ENCODE results near the gene EPHB2.

The EPHB2 gene

DNA sequence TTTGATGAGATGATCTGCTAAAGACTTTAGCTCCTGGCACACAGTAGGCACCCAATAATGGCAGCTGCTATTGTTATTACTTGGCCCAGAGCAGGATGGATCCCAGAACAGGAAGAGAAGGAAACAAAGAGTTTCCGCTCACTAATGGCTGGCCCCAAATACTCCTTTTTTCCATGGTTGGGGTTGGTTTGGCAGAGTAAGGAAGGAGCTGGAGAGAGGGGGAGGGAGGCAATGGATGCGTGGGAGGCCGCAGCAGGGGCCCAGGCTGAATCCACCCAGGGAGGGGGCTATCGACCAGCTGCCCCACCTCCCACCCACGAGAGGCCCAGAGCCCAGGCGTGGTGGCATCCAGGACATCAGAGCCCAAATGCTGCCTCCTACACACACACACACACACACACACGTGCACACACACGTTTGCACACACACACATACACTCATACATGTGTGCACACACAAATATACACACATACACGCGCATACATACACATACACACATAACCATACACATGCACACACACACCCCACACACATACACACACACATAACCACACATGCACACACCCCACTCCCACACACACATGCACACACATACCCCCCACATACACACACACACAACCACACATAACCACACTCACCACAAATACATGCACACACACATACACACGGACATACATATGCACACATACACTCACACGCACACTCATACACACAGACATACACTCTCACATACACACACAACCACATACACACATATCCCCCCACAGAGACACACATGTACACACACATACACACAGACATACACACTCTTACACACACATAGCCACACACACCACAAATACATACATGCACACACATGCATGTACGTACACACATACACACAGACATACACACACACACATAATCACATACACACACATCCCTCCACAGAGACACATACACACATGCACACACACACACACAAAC is 32.4 kb upstream of the EPHB2 start:
- no peak for TF ChIP-seq FOXP2 (optimal IDR thresholded peaks at IDR 0.05; ENCODE audit: borderline replicate concordance, extremely low read depth, extremely low read length, insufficient read depth)
- TF ChIP-seq SIN3A (IDR thresholded peaks at IDR 0.05; ENCODE audit: borderline replicate concordance, insufficient read depth, low read length): no peak
- no peak for TF ChIP-seq REST (IDR thresholded peaks at IDR 0.05; ENCODE audit: insufficient read depth in 1 of 2, low read depth in 2 of 2, low read length in 2 of 2)
- TF ChIP-seq POLR2AphosphoS5 (IDR thresholded peaks at IDR 0.05; ENCODE audit: low read depth, low read length): no peak
- no peak for TF ChIP-seq TAF1 (IDR thresholded peaks at IDR 0.05; ENCODE audit: borderline replicate concordance, insufficient read depth, low read length)

GRCh38 chr1:22680726-22681125 is 29.9 kb upstream of the EPHB2 start:
- TF ChIP-seq SIN3A (IDR thresholded peaks at IDR 0.05; ENCODE audit: borderline replicate concordance, insufficient read depth, low read length) (no peak), FOXP2 (optimal IDR thresholded peaks at IDR 0.05; ENCODE audit: borderline replicate concordance, extremely low read depth, extremely low read length, insufficient read depth) (no peak), REST (IDR thresholded peaks at IDR 0.05; ENCODE audit: insufficient read depth in 1 of 2, low read depth in 2 of 2, low read length in 2 of 2) (no peak), POLR2AphosphoS5 (IDR thresholded peaks at IDR 0.05; ENCODE audit: low read depth, low read length) (no peak), TAF1 (IDR thresholded peaks at IDR 0.05; ENCODE audit: borderline replicate concordance, insufficient read depth, low read length) (no peak)

DNA sequence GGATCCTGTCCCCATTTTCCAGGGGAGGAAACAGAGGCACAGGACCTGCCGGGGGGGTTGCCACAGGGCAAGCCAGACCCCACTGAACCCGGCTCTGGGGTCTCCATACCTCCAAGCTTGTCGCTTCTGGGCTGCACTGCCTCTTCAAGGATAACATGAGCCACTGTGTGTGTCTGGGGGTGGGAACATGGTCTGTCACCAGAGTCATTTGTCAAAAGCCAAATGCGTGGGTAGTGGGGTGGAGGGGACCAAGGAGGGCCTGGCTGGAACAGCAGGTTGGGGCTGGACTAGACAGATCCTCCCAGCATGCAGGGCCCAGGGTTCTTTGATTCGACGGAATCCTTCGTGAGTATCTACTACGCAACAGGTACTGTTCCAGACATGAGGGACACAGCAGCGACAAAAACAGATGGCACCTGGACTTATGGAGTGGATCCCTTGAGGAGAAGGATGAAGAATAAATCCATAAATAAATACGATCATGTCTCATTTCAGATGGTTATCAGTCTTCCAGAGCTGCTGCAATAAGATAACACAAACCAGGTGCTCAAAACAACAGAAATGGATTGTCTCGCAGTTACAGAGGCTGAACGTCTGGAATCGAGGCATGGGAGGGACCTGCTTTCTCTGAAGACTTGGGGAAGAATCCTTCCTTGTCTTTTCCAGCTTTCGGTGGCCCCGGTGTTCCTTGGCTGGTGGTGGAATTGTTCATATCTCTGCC is 28.9 kb upstream of the EPHB2 start:
- TF ChIP-seq SIN3A (IDR thresholded peaks at IDR 0.05; ENCODE audit: borderline replicate concordance, insufficient read depth, low read length) (no peak), POLR2AphosphoS5 (IDR thresholded peaks at IDR 0.05; ENCODE audit: low read depth, low read length) (no peak), TAF1 (IDR thresholded peaks at IDR 0.05; ENCODE audit: borderline replicate concordance, insufficient read depth, low read length) (no peak), REST (IDR thresholded peaks at IDR 0.05; ENCODE audit: insufficient read depth in 1 of 2, low read depth in 2 of 2, low read length in 2 of 2) (no peak), FOXP2 (optimal IDR thresholded peaks at IDR 0.05; ENCODE audit: borderline replicate concordance, extremely low read depth, extremely low read length, insufficient read depth) (no peak)

- TF ChIP-seq SIN3A (IDR thresholded peaks at IDR 0.05; ENCODE audit: borderline replicate concordance, insufficient read depth, low read length): no peak
- TF ChIP-seq TAF1 (IDR thresholded peaks at IDR 0.05; ENCODE audit: borderline replicate concordance, insufficient read depth, low read length): no peak
- no peak for TF ChIP-seq POLR2AphosphoS5 (IDR thresholded peaks at IDR 0.05; ENCODE audit: low read depth, low read length)
- TF ChIP-seq REST (IDR thresholded peaks at IDR 0.05; ENCODE audit: insufficient read depth in 1 of 2, low read depth in 2 of 2, low read length in 2 of 2): no peak
- no peak for TF ChIP-seq FOXP2 (optimal IDR thresholded peaks at IDR 0.05; ENCODE audit: borderline replicate concordance, extremely low read depth, extremely low read length, insufficient read depth)
Measured at GRCh38 chr1:22683547-22683946, 27.1 kb upstream of the EPHB2 start.

All from PFSK-1 (cell line).